Left renal pelvis (tissue), 4 donors: ENCODE results near the gene ST3GAL2. TPM values are rescaled to one million over a fixed set of nuclear protein-coding genes. Genes with fewer than 3 reads are reported as not detected.
"Not testable (repeated sequence)": the region's sequence is repeated elsewhere in the genome, so short reads cannot be mapped to it uniquely, and the experiment has no call there.

ENCODE experiments used
- DNase-seq, 4 donors: peaks; one replicate each; pipeline ENCODE4 v3.0.0-alpha.2; 2013; ENCODE audit warnings: low read depth in 4 of 4, low spot score in 3 of 4
- polyA plus RNA-seq, 4 donors: library from polyadenylated mRNA; unstranded; fragments of 120-200 nt; gene quantifications; one replicate each; pipeline ENCODE4 v1.2.1, GENCODE V29; 2013; ENCODE audit not compliant: insufficient read length in 4 of 4

Gene ST3GAL2
- polyA plus RNA-seq, 4 donors = 22.3 to 35.3 (median 28.4) TPM

GRCh38 chr16:70359552-70359951, 79.3 kb downstream of the ST3GAL2 start:
- DNase-seq = no peak

GRCh38 chr16:70349783-70350182, 89.1 kb downstream of the ST3GAL2 start:
- DNase-seq = no peak

- no peak for DNase-seq
Observed at GRCh38 chr16:70348991-70349390, 89.9 kb downstream of the ST3GAL2 start.

GRCh38 chr16:70345840-70346239, 93.1 kb downstream of the ST3GAL2 start:
- no peak for DNase-seq

GRCh38 chr16:70342016-70342415, 96.9 kb downstream of the ST3GAL2 start:
- DNase-seq = no peak

GRCh38 chr16:70341600-70341999, 97.3 kb downstream of the ST3GAL2 start:
- DNase-seq = no peak

- no peak for DNase-seq
Observed at GRCh38 chr16:70337814-70338213, 101.1 kb downstream of the ST3GAL2 start.

GRCh38 chr16:70332728-70333127, 106.2 kb downstream of the ST3GAL2 start:
- not testable (repeated sequence) for DNase-seq

GRCh38 chr16:70331588-70332358, 107.1 kb downstream of the ST3GAL2 start:
- DNase-seq = no peak

GRCh38 chr16:70331091-70331490, 107.8 kb downstream of the ST3GAL2 start:
- DNase-seq = no peak

Other genes starting within 250 kb of the ST3GAL2 start
- 10 to 100 TPM; 13.5 to 17.9 (median 15.4) TPM for gene EXOSC6, start 187.2 kb downstream of the ST3GAL2 start, polyA plus RNA-seq
- 10 to 100 TPM; 78.2 to 86.3 (median 85.5) TPM for gene AARS1, start 149.6 kb downstream of the ST3GAL2 start, polyA plus RNA-seq
- 10 to 100 TPM; 31.4 to 41.6 (median 38.9) TPM for gene DDX19B, start 139.9 kb downstream of the ST3GAL2 start, polyA plus RNA-seq
- gene DDX19A, start 92.2 kb downstream of the ST3GAL2 start, polyA plus RNA-seq = 10 to 100 TPM; 46.3 to 55.6 (median 52.3) TPM
- 10 to 100 TPM; 11.6 to 19.4 (median 14.2) TPM for gene FCSK, start 15.5 kb upstream of the ST3GAL2 start, polyA plus RNA-seq
- 10 to 100 TPM; 48.3 to 73.2 (median 64.1) TPM for gene COG4, start 84.5 kb upstream of the ST3GAL2 start, polyA plus RNA-seq
- 100 to 1,000 TPM; 330 to 417 (median 379) TPM for gene SF3B3, start 84.7 kb upstream of the ST3GAL2 start, polyA plus RNA-seq
- gene IL34, start 207.5 kb upstream of the ST3GAL2 start, polyA plus RNA-seq = 1 to 10 TPM; 1.0 to 5.5 (median 1.1) TPM
- 10 to 100 TPM; 41.6 to 48.8 (median 45.2) TPM for gene MTSS2, start 247.0 kb upstream of the ST3GAL2 start, polyA plus RNA-seq